ENCODE results near the gene SYNE4.

The SYNE4 gene

DNA sequence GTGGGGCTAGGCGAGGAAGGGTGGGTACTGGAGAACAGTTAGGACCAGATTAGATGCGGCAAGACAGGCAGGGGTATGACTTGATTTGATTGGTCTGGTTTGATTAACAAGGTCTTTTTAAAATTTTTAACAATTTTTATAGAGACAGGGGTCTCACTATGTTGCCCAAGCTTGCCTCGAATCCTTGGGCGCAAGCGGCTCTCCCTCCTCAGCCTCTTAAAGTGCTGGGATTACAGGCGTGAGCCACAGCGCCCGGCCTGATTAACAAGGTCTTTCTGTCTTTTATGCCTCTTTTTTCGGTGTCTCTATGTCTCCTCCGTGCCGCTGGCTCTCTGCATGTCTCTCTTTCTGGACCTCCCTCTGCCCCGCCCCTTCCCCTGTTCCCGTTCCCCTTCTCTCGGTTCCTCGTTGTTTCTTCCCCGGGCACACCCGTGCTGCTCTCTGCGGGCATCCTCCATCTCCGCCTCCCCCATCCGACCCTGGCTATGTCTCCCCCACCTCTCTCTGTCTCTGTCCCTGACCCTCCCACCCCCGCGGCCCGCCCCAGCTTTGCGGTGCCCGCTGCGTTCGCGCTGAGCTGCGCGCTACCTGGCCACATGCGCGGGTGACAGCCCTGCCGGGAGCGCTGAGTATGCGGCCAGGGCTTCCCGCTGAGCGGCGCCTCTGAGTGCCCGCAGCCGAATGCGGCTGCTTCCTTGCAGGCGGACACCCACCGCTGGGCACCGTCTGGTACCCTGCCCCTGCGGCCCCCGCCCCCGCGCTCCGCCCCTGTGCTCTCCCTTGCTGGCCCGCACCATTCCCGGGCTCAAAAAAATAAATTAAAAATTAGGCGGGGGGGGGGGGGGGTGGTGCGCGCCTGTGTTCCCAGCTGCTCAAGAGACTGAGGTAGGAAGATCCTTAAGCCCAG lies 21.7 kb downstream of the SYNE4 start (continued):
- no peak for TF ChIP-seq ZNF544 (tag by site-specific recombination; IDR thresholded peaks at IDR 0.05)
- peak; percentile 49; the same call in 1 of the 2 replicates for TF ChIP-seq ZNF24 (tag by site-specific recombination; IDR thresholded peaks at IDR 0.05)
- peak; percentile 100 for TF ChIP-seq ZIC2 (tag by site-specific recombination; IDR thresholded peaks at IDR 0.05)
- TF ChIP-seq WT1 (tag by site-specific recombination; IDR thresholded peaks at IDR 0.05), result no peak
- TF ChIP-seq, protein P1, sequence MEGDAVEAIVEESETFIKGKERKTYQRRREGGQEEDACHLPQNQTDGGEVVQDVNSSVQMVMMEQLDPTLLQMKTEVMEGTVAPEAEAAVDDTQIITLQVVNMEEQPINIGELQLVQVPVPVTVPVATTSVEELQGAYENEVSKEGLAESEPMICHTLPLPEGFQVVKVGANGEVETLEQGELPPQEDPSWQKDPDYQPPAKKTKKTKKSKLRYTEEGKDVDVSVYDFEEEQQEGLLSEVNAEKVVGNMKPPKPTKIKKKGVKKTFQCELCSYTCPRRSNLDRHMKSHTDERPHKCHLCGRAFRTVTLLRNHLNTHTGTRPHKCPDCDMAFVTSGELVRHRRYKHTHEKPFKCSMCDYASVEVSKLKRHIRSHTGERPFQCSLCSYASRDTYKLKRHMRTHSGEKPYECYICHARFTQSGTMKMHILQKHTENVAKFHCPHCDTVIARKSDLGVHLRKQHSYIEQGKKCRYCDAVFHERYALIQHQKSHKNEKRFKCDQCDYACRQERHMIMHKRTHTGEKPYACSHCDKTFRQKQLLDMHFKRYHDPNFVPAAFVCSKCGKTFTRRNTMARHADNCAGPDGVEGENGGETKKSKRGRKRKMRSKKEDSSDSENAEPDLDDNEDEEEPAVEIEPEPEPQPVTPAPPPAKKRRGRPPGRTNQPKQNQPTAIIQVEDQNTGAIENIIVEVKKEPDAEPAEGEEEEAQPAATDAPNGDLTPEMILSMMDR (tag by site-specific recombination; IDR thresholded peaks at IDR 0.05), result peak; percentile 66; the same call in 1 of the 2 replicates
- no peak for TF ChIP-seq TRIM28 (IDR thresholded peaks at IDR 0.05; ENCODE audit: borderline replicate concordance, low read length)
- TF ChIP-seq ZNF626 (tag by site-specific recombination; IDR thresholded peaks at IDR 0.05), result no peak
- TF ChIP-seq ZNF555 (tag by site-specific recombination; conservative IDR thresholded peaks at IDR 0.05), result no peak
- TF ChIP-seq ZNF514 (tag by site-specific recombination; IDR thresholded peaks at IDR 0.05), result no peak
- no peak for TF ChIP-seq ZNF473 (tag by site-specific recombination; IDR thresholded peaks at IDR 0.05)
- TF ChIP-seq GFI1B (tag by site-specific recombination; IDR thresholded peaks at IDR 0.05), result no peak
- TF ChIP-seq ZNF76 (tag by site-specific recombination; IDR thresholded peaks at IDR 0.05; ENCODE audit: borderline replicate concordance, low read depth), result peak; percentile 66; the same call in 1 of the 2 replicates
- peak; percentile 73 for TF ChIP-seq ZXDB (tag by site-specific recombination; IDR thresholded peaks at IDR 0.05)
- TF ChIP-seq ZNF174 (tag by site-specific recombination; IDR thresholded peaks at IDR 0.05), result no peak
- no peak for TF ChIP-seq SCRT1 (tag by site-specific recombination; IDR thresholded peaks at IDR 0.05; ENCODE audit: borderline replicate concordance)

DNA sequence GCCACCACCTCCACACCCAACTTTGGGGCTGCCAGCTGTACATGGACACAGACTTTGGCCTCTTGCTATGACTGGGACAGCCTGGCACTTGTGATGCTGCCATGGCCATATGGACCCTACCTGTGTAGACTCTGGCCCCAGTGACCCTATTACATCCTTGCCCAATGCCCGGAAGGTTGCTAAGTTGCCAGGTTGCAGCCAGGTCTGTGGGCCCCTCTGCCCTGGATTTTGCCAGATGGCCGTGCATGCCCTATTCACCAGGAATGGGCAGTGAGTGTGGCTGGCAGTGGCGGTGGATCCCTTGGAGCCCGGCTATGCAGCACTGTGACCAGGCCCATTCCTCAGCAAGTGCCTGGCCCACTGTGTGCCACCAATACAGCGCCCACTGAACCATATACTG lies 22.5 kb downstream of the SYNE4 start:
- no peak overlapping the region for H3K27ac ChIP-seq (ENCODE audit: extremely low read depth, low read depth, low read length)
- TF ChIP-seq, protein P2, sequence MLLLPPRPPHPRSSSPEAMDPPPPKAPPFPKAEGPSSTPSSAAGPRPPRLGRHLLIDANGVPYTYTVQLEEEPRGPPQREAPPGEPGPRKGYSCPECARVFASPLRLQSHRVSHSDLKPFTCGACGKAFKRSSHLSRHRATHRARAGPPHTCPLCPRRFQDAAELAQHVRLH (tag by site-specific recombination; IDR thresholded peaks at IDR 0.05), result no peak
- TF ChIP-seq ZNF221 (tag by site-specific recombination; IDR thresholded peaks at IDR 0.05; ENCODE audit: borderline replicate concordance) (no peak), ZNF837 (tag by site-specific recombination; IDR thresholded peaks at IDR 0.05) (no peak), ZNF501 (tag by site-specific recombination; IDR thresholded peaks at IDR 0.05) (no peak), ZNF157 (tag by site-specific recombination; IDR thresholded peaks at IDR 0.05) (no peak), ZSCAN23 (tag by site-specific recombination; IDR thresholded peaks at IDR 0.05) (no peak), ZNF670 (tag by site-specific recombination; IDR thresholded peaks at IDR 0.05; ENCODE audit: low read depth) (no peak)
- TF ChIP-seq, protein P3, sequence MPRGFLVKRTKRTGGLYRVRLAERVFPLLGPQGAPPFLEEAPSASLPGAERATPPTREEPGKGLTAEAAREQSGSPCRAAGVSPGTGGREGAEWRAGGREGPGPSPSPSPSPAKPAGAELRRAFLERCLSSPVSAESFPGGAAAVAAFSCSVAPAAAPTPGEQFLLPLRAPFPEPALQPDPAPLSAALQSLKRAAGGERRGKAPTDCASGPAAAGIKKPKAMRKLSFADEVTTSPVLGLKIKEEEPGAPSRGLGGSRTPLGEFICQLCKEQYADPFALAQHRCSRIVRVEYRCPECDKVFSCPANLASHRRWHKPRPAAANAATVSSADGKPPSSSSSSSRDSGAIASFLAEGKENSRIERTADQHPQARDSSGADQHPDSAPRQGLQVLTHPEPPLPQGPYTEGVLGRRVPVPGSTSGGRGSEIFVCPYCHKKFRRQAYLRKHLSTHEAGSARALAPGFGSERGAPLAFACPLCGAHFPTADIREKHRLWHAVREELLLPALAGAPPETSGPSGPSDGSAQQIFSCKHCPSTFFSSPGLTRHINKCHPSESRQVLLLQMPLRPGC (tag by site-specific recombination; IDR thresholded peaks at IDR 0.05), result no peak
- TF ChIP-seq, protein P4, sequence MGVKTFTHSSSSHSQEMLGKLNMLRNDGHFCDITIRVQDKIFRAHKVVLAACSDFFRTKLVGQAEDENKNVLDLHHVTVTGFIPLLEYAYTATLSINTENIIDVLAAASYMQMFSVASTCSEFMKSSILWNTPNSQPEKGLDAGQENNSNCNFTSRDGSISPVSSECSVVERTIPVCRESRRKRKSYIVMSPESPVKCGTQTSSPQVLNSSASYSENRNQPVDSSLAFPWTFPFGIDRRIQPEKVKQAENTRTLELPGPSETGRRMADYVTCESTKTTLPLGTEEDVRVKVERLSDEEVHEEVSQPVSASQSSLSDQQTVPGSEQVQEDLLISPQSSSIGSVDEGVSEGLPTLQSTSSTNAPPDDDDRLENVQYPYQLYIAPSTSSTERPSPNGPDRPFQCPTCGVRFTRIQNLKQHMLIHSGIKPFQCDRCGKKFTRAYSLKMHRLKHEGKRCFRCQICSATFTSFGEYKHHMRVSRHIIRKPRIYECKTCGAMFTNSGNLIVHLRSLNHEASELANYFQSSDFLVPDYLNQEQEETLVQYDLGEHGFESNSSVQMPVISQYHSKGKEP (tag by site-specific recombination; IDR thresholded peaks at IDR 0.05), result no peak
- TF ChIP-seq, protein P5, sequence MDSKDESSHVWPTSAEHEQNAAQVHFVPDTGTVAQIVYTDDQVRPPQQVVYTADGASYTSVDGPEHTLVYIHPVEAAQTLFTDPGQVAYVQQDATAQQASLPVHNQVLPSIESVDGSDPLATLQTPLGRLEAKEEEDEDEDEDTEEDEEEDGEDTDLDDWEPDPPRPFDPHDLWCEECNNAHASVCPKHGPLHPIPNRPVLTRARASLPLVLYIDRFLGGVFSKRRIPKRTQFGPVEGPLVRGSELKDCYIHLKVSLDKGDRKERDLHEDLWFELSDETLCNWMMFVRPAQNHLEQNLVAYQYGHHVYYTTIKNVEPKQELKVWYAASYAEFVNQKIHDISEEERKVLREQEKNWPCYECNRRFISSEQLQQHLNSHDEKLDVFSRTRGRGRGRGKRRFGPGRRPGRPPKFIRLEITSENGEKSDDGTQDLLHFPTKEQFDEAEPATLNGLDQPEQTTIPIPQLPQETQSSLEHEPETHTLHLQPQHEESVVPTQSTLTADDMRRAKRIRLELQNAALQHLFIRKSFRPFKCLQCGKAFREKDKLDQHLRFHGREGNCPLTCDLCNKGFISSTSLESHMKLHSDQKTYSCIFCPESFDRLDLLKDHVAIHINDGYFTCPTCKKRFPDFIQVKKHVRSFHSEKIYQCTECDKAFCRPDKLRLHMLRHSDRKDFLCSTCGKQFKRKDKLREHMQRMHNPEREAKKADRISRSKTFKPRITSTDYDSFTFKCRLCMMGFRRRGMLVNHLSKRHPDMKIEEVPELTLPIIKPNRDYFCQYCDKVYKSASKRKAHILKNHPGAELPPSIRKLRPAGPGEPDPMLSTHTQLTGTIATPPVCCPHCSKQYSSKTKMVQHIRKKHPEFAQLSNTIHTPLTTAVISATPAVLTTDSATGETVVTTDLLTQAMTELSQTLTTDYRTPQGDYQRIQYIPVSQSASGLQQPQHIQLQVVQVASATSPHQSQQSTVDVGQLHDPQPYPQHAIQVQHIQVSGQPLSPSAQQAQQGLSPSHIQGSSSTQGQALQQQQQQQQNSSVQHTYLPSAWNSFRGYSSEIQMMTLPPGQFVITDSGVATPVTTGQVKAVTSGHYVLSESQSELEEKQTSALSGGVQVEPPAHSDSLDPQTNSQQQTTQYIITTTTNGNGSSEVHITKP (tag by site-specific recombination; IDR thresholded peaks at IDR 0.05), result no peak
- no peak overlapping the region for H3K4me3 ChIP-seq (ENCODE audit: low read depth, low read length)
- peaks cover 8% of the 10 kb centered on the region for H3K4me1 ChIP-seq (ENCODE audit: control insufficient read depth, insufficient read depth, low read length)
- no peaks in the 10 kb centered on the region for H3K36me3 ChIP-seq (ENCODE audit: control insufficient read depth in 2 of 2, insufficient read depth in 1 of 2, low read length in 2 of 2)
- H3K9me3 ChIP-seq (ENCODE audit: control insufficient read depth, insufficient read depth, low read depth, low read length), result no peaks in the 10 kb centered on the region
- ChIA-PET CTCF (interaction anchor here (0.7 to 0.9 kb wide), 2 partner anchors 12 to 15 kb away, joined by 3 to 4 read pairs; no protein-coding TSS in a partner anchor), POLR2A (no interaction called here)

Data from HEK293 (cell line).